H9 (cell line): ENCODE measurements around the gene ADGRD1. TPM values are rescaled to one million over a fixed set of nuclear protein-coding genes. Genes with fewer than 3 reads are reported as not detected.

ENCODE experiments used
- DNase-seq: peaks from one replicate; pipeline ENCODE4 v3.0.0-alpha.2; 2017
- H2AFZ ChIP-seq: one replicate; pipeline ENCODE4 v1.6.1; 2013; ENCODE audit warnings: mild to moderate bottlenecking, low read length, control low read depth, moderate library complexity
- H2AK5ac ChIP-seq: 2 replicates; pipeline ENCODE4 v1.6.1; 2013; ENCODE audit warnings: low read length, control low read depth, mixed read lengths; ENCODE audit not compliant: insufficient read length
- H2BK120ac ChIP-seq: one replicate; pipeline ENCODE4 v1.6.1; 2013; ENCODE audit warnings: low read depth, mild to moderate bottlenecking, low read length, control low read depth, inconsistent platforms; ENCODE audit not compliant: poor library complexity, severe bottlenecking
- H2BK12ac ChIP-seq: 2 replicates; pipeline ENCODE4 v1.6.1; 2013; ENCODE audit warnings: low read length, control low read depth, mixed read lengths, low read depth; ENCODE audit not compliant: insufficient read length
- H2BK15ac ChIP-seq: 2 replicates; pipeline ENCODE4 v1.6.1; 2013; ENCODE audit warnings: low read depth, low read length, control low read depth
- H2BK20ac ChIP-seq: one replicate; pipeline ENCODE4 v1.6.1; 2013; ENCODE audit warnings: low read depth, mild to moderate bottlenecking, low read length, control low read depth, inconsistent platforms; ENCODE audit not compliant: poor library complexity, severe bottlenecking
- H2BK5ac ChIP-seq: 2 replicates; pipeline ENCODE4 v1.6.1; 2013; ENCODE audit warnings: low read length, control low read depth, mixed read lengths; ENCODE audit not compliant: insufficient read length
- H3K14ac ChIP-seq: 2 replicates; pipeline ENCODE4 v1.6.1; 2013; ENCODE audit warnings: low read length, control low read depth; ENCODE audit not compliant: insufficient read depth
- H3K18ac ChIP-seq: 2 replicates; pipeline ENCODE4 v1.6.1; 2013; ENCODE audit warnings: low read depth, mild to moderate bottlenecking, mixed read lengths, low read length, control low read depth; ENCODE audit not compliant: insufficient read length
- H3K23ac ChIP-seq: 2 replicates; pipeline ENCODE4 v1.6.1; 2013; ENCODE audit warnings: low read length, control low read depth, mixed read lengths, low read depth; ENCODE audit not compliant: insufficient read length
- H3K23me2 ChIP-seq: 2 replicates; pipeline ENCODE4 v1.6.1; 2013; ENCODE audit warnings: low read depth, mild to moderate bottlenecking, mixed read lengths, low read length, control low read depth; ENCODE audit not compliant: insufficient read length, poor library complexity, severe bottlenecking
- H3K27ac ChIP-seq: 2 replicates; pipeline ENCODE4 v1.5.1; 2013; ENCODE audit warnings: low read length, control low read depth, mixed read lengths, low read depth; ENCODE audit not compliant: insufficient read length
- H3K27me3 ChIP-seq: 2 replicates; pipeline ENCODE4 v1.6.1; 2013; ENCODE audit warnings: low read length, control low read depth, inconsistent platforms; ENCODE audit not compliant: insufficient read depth
- H3K4ac ChIP-seq: 2 replicates; pipeline ENCODE4 v1.6.1; 2013; ENCODE audit warnings: low read depth, mild to moderate bottlenecking, control low read depth, inconsistent platforms, low read length, moderate library complexity
- H3K4me1 ChIP-seq: 2 replicates; pipeline ENCODE4 v1.6.1; 2013; ENCODE audit warnings: low read length, control low read depth, inconsistent platforms; ENCODE audit not compliant: insufficient read depth
- H3K4me2 ChIP-seq: 2 replicates; pipeline ENCODE4 v1.6.1; 2013; ENCODE audit warnings: low read length, control low read depth, mixed read lengths; ENCODE audit not compliant: insufficient read length, insufficient read depth
- H3K56ac ChIP-seq: 2 replicates; pipeline ENCODE4 v1.6.1; 2013; ENCODE audit warnings: low read depth, mild to moderate bottlenecking, mixed read lengths, low read length, control low read depth; ENCODE audit not compliant: insufficient read length
- H3K79me1 ChIP-seq: 2 replicates; pipeline ENCODE4 v1.6.1; 2013; ENCODE audit warnings: low read depth, mild to moderate bottlenecking, moderate library complexity, low read length, control low read depth, inconsistent platforms; ENCODE audit not compliant: insufficient read depth, poor library complexity, severe bottlenecking
- H3K79me2 ChIP-seq: 2 replicates; pipeline ENCODE4 v1.6.1; 2013; ENCODE audit warnings: low read length, control low read depth, inconsistent platforms; ENCODE audit not compliant: insufficient read depth
- H3K9ac ChIP-seq: 2 replicates; pipeline ENCODE4 v1.6.1; 2013; ENCODE audit warnings: low read length, control low read depth, mixed read lengths; ENCODE audit not compliant: insufficient read length; ENCODE audit errors: extremely low read depth
- H3K9me3 ChIP-seq: one replicate; pipeline ENCODE4 v1.6.1; 2013; ENCODE audit warnings: low read depth, low read length, inconsistent platforms; ENCODE audit not compliant: control insufficient read depth
- H3T11ph ChIP-seq: one replicate; pipeline ENCODE4 v1.6.1; 2013; ENCODE audit warnings: mild to moderate bottlenecking, low read length, control low read depth, inconsistent platforms
- H4K20me1 ChIP-seq: one replicate; pipeline ENCODE4 v1.6.1; 2013; ENCODE audit not compliant: control insufficient read depth, insufficient read length, insufficient read depth
- H4K5ac ChIP-seq: 2 replicates; pipeline ENCODE4 v1.6.1; 2013; ENCODE audit warnings: low read depth, mild to moderate bottlenecking, mixed read lengths, low read length, control low read depth; ENCODE audit not compliant: insufficient read length
- H4K8ac ChIP-seq: replicated peaks from 2 replicates; pipeline ENCODE4 v1.6.1; 2013; ENCODE audit warnings: low read length, control low read depth, mixed read lengths, low read depth; ENCODE audit not compliant: insufficient read length
- H4K91ac ChIP-seq: 2 replicates; pipeline ENCODE4 v1.6.1; 2013; ENCODE audit warnings: low read depth, mild to moderate bottlenecking, moderate library complexity, mixed read lengths, low read length, control low read depth; ENCODE audit not compliant: insufficient read length
- H3K27ac Mint-ChIP-seq, 3 experiments: 2 replicates in 2 of 3; 3 replicates in 1 of 3; pipeline ENCODE4 v1.8.0; 2020 to 2021; ENCODE audit warnings: mixed read lengths in 3 of 3, mild to moderate bottlenecking in 1 of 3, moderate library complexity in 1 of 3
- H3K27me3 Mint-ChIP-seq: 2 replicates; pipeline ENCODE4 v1.8.0; 2021; ENCODE audit warnings: low read depth, mild to moderate bottlenecking, moderate library complexity, mixed read lengths
- H3K36me3 Mint-ChIP-seq, 3 experiments: 2 replicates in 2 of 3; 3 replicates in 1 of 3; pipeline ENCODE4 v1.8.0; 2020 to 2021; ENCODE audit warnings: low read depth in 3 of 3, mixed read lengths in 3 of 3; ENCODE audit not compliant: insufficient read depth in 1 of 3
- H3K4me1 Mint-ChIP-seq, 2 experiments: 2 replicates each; pipeline ENCODE4 v1.8.0; 2020; ENCODE audit warnings: mixed read lengths in 2 of 2
- H3K4me3 Mint-ChIP-seq, 2 experiments: 2 replicates in 1 of 2; 3 replicates in 1 of 2; pipeline ENCODE4 v1.8.0; 2020 to 2021; ENCODE audit warnings: mild to moderate bottlenecking in 2 of 2, mixed read lengths in 2 of 2, moderate library complexity in 1 of 2
- H3K9me3 Mint-ChIP-seq, 2 experiments: 2 replicates in 1 of 2; 3 replicates in 1 of 2; pipeline ENCODE4 v1.8.0; 2020; ENCODE audit warnings: mild to moderate bottlenecking in 2 of 2, mixed read lengths in 2 of 2, moderate library complexity in 1 of 2
- CTCF ChIP-seq: fragments of 200-600 bp; sonication (generic); conservative IDR thresholded peaks from 3 replicates; pipeline ENCODE4 v1.8.0; 2021; ENCODE audit warnings: antibody characterized with exemption, mild to moderate bottlenecking
- WGBS: extraction: QIAGEN DNeasy Blood & Tissue Kit; methylation state at CpG from one replicate; pipeline ENCODE4 v1.1.7; 2013; ENCODE audit warnings: missing lambda C conversion rate, low lambda C conversion rate, mixed read lengths; ENCODE audit not compliant: insufficient read length; ENCODE audit errors: extremely low coverage; 5-methylcytosine and 5-hydroxymethylcytosine counted together
- total RNA-seq: library from RNA; stranded (reverse); gene quantifications from 2 replicates; pipeline ENCODE4 v1.2.1, GENCODE V29; 2021

The ADGRD1 gene
- total RNA-seq, 1 experiment from 2014 or later, result 0.52 TPM

GRCh38 chr12:131063960-131064359 lies 110.3 kb downstream of the ADGRD1 start:
- Mint-ChIP-seq H3K4me3 (no peak overlapping the region), H3K27ac (no peak overlapping the region), H3K9me3 (no peaks in the 10 kb centered on the region)

More at GRCh38 chr12:131063960-131064359, 110.3 kb downstream of the ADGRD1 start:
- Histone ChIP-seq H4K8ac (no peak overlapping the region), H2BK20ac (no peak overlapping the region), H2BK5ac (no peak overlapping the region), H3K79me1 (no peaks in the 10 kb centered on the region), H3K14ac (no peak overlapping the region), H3K4me2 (no peak overlapping the region), H3K27me3 (no peaks in the 10 kb centered on the region), H3K23me2 (no peaks in the 10 kb centered on the region), H3K9me3 (no peaks in the 10 kb centered on the region), H4K20me1 (no peaks in the 10 kb centered on the region), H3T11ph (no peak overlapping the region), H3K4me1 (no peaks in the 10 kb centered on the region; the same call in 1 of the 2 replicates), H4K5ac (no peak overlapping the region), H4K91ac (no peak overlapping the region), H2AK5ac (no peak overlapping the region), H3K4ac (no peak overlapping the region), H3K27ac (no peak overlapping the region), H2BK15ac (no peak overlapping the region), H3K18ac (no peak overlapping the region), H2AFZ (no peak overlapping the region), H3K9ac (no peak overlapping the region), H2BK12ac (no peak overlapping the region), H3K79me2 (no peaks in the 10 kb centered on the region), H2BK120ac (no peak overlapping the region), H3K23ac (no peak overlapping the region), H3K56ac (no peak overlapping the region)
- no peak for TF ChIP-seq CTCF
- Mint-ChIP-seq H3K27me3 (peaks cover 6% of the 10 kb centered on the region), H3K4me1 (peaks cover 3 to 5% of the 10 kb centered on the region in 2 experiments; a peak in 2 of 4 replicates), H3K36me3 (no peaks in the 10 kb centered on the region)
- no peak for DNase-seq
- no CpG with 5 or more reads among the region's 2 CpGs for WGBS
